GM18511 (cell line): ENCODE measurements around the gene UBE4B.

Experiments
- ATAC-seq: cut with Tn5 transposase; IDR thresholded peaks from one replicate; pipeline ENCODE4 v1.9.1; 2021; ENCODE audit warnings: mild to moderate bottlenecking, moderate library complexity; ENCODE audit not compliant: unreplicated experiment

UBE4B gene

GRCh38 chr1:10108948-10109708 lies 76.4 kb downstream of the UBE4B start:
- ATAC-seq, result no peak

GRCh38 chr1:10113501-10113900 lies 80.7 kb downstream of the UBE4B start:
- no peak for ATAC-seq

GRCh38 chr1:10114746-10115145 lies 82.0 kb downstream of the UBE4B start:
- ATAC-seq, result no peak

- no peak for ATAC-seq
Measured at GRCh38 chr1:10117132-10117531, 84.4 kb downstream of the UBE4B start.

GRCh38 chr1:10117865-10118264 lies 85.1 kb downstream of the UBE4B start:
- no peak for ATAC-seq

- no peak for ATAC-seq
Measured at GRCh38 chr1:10121688-10122087, 88.9 kb downstream of the UBE4B start.

- no peak for ATAC-seq
Measured at GRCh38 chr1:10122926-10123325, 90.2 kb downstream of the UBE4B start.

GRCh38 chr1:10128101-10128765 lies 95.5 kb downstream of the UBE4B start:
- ATAC-seq, result no peak

- ATAC-seq, result no peak
Measured at GRCh38 chr1:10132316-10132715, 99.6 kb downstream of the UBE4B start.

GRCh38 chr1:10132852-10133251 lies 100.1 kb downstream of the UBE4B start:
- ATAC-seq, result no peak

- ATAC-seq, result no peak
Measured at GRCh38 chr1:10140981-10141380, 108.2 kb downstream of the UBE4B start.

- no peak for ATAC-seq
Measured at GRCh38 chr1:10143961-10144485, 111.3 kb downstream of the UBE4B start.

- ATAC-seq, result no peak
Measured at GRCh38 chr1:10146391-10146790, 113.6 kb downstream of the UBE4B start.

- ATAC-seq, result no peak
Measured at GRCh38 chr1:10149231-10149630, 116.5 kb downstream of the UBE4B start.

GRCh38 chr1:10152709-10153284 lies 120.0 kb downstream of the UBE4B start:
- no peak for ATAC-seq

GRCh38 chr1:10155087-10155712 lies 122.4 kb downstream of the UBE4B start:
- ATAC-seq, result no peak

- no peak for ATAC-seq
Measured at GRCh38 chr1:10160173-10160572, 127.4 kb downstream of the UBE4B start.

GRCh38 chr1:10160907-10161490 lies 128.2 kb downstream of the UBE4B start:
- ATAC-seq, result no peak

- no peak for ATAC-seq
Measured at GRCh38 chr1:10161541-10162290, 129.0 kb downstream of the UBE4B start.

GRCh38 chr1:10168912-10169514 lies 136.3 kb downstream of the UBE4B start:
- ATAC-seq, result no peak
